Endothelial cell (in vitro differentiated cells): Measurements from ENCODE around the gene EFCAB6. TPM values are rescaled to one million over a fixed set of nuclear protein-coding genes. Genes with fewer than 3 reads are reported as not detected.

Experiments used
- DNase-seq: peaks from one replicate; pipeline ENCODE4 v3.0.0; 2021; ENCODE audit warnings: low spot score
- H3K27ac Mint-ChIP-seq: one replicate; pipeline ENCODE4 v1.8.0; 2021; ENCODE audit warnings: mixed read lengths, inconsistent platforms; ENCODE audit not compliant: unreplicated experiment
- H3K27me3 Mint-ChIP-seq: one replicate; pipeline ENCODE4 v1.8.0; 2021; ENCODE audit warnings: mild to moderate bottlenecking, moderate library complexity, mixed read lengths, inconsistent platforms; ENCODE audit not compliant: unreplicated experiment
- H3K36me3 Mint-ChIP-seq: one replicate; pipeline ENCODE4 v1.8.0; 2021; ENCODE audit warnings: mild to moderate bottlenecking, low read depth, mixed read lengths, inconsistent platforms; ENCODE audit not compliant: unreplicated experiment
- H3K4me1 Mint-ChIP-seq: one replicate; pipeline ENCODE4 v1.8.0; 2021; ENCODE audit warnings: mild to moderate bottlenecking, mixed read lengths, inconsistent platforms; ENCODE audit not compliant: unreplicated experiment
- H3K4me3 Mint-ChIP-seq: one replicate; pipeline ENCODE4 v1.8.0; 2021; ENCODE audit warnings: mild to moderate bottlenecking, mixed read lengths, inconsistent platforms; ENCODE audit not compliant: unreplicated experiment
- H3K9me3 Mint-ChIP-seq: one replicate; pipeline ENCODE4 v1.8.0; 2021; ENCODE audit warnings: mixed read lengths, inconsistent platforms; ENCODE audit not compliant: unreplicated experiment
- total RNA-seq: library from RNA; stranded (reverse); fragmentation: NEBNext Ultra II Directional; extraction: Animal tissue kit (Norgen Biotek cat#: 25700); gene quantifications from one replicate; pipeline ENCODE4 v1.2.1, GENCODE V29; 2021; ENCODE audit not compliant: unreplicated experiment
- TF ChIP-seq, protein P1 (sequence below): fragments of 200-600 bp; sonication (generic); IDR thresholded peaks from one replicate; pipeline ENCODE4 v1.5.0; 2021; ENCODE audit warnings: antibody characterized with exemption; ENCODE audit not compliant: unreplicated experiment

The EFCAB6 gene
- total RNA-seq, 1 donor from 2014 or later = 0.69 TPM

DNA sequence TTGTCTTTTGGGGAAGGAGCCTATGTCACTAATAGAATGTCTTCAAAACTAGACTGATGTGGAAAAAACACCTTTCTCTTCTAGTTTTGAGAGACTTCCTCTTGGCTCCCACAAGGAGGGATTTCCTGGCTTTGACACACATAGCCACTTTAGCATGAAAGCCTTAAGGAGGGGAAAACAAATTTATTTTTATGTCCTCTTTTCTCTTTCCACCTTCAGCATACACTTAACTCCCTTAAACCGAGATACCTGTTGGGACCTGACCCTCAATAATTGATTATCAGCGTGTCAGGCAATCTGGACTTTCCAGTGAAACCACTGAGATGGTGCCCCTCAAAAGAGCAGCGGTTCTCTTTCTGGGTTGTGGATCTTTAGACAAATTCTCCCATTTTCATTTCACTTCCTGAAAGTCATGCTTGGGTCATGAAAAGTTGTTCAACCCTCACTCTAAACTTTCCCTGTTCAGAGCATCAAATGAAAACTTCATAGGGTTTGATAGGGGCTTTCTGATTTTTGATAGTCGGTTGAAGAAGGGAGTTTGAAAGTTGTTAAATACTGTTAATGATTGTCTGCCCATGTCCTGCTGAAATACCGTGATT is 9.1 kb downstream of the EFCAB6 start:
- Mint-ChIP-seq H3K36me3 (no peaks in the 10 kb centered on the region), H3K9me3 (no peaks in the 10 kb centered on the region), H3K27ac (no peak overlapping the region), H3K4me3 (no peak overlapping the region), H3K27me3 (no peaks in the 10 kb centered on the region), H3K4me1 (peaks cover 2% of the 10 kb centered on the region)
- TF ChIP-seq, protein P1, sequence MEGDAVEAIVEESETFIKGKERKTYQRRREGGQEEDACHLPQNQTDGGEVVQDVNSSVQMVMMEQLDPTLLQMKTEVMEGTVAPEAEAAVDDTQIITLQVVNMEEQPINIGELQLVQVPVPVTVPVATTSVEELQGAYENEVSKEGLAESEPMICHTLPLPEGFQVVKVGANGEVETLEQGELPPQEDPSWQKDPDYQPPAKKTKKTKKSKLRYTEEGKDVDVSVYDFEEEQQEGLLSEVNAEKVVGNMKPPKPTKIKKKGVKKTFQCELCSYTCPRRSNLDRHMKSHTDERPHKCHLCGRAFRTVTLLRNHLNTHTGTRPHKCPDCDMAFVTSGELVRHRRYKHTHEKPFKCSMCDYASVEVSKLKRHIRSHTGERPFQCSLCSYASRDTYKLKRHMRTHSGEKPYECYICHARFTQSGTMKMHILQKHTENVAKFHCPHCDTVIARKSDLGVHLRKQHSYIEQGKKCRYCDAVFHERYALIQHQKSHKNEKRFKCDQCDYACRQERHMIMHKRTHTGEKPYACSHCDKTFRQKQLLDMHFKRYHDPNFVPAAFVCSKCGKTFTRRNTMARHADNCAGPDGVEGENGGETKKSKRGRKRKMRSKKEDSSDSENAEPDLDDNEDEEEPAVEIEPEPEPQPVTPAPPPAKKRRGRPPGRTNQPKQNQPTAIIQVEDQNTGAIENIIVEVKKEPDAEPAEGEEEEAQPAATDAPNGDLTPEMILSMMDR = no peak
- no peak for DNase-seq

GRCh38 chr22:43800970-43801369 is 11.1 kb downstream of the EFCAB6 start:
- TF ChIP-seq, protein P1 = no peak
- Mint-ChIP-seq H3K27ac (no peak overlapping the region), H3K9me3 (no peaks in the 10 kb centered on the region), H3K36me3 (no peaks in the 10 kb centered on the region), H3K4me1 (peaks cover 2% of the 10 kb centered on the region), H3K4me3 (no peak overlapping the region), H3K27me3 (no peaks in the 10 kb centered on the region)
- no peak for DNase-seq

DNA sequence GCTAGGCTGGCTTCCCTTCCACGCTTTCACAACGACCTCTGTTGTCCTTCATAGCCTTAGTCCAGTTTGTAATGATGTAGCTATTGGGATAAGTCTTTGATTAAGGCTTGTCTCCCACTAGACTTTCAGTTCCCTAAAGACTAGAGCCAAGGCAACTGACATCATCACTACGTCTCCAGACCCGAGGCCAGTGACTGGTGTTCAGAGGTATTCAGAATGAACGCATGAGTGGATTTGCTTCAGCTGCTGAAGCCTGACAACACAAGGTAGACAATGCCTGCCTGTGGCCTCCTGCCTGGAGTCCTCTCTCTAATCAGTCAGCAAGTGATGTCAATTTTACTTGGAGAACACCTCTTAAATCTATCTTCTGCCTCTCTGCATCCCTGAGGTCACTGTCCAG is 13.6 kb downstream of the EFCAB6 start:
- no peaks in the 10 kb centered on the region for H3K9me3 Mint-ChIP-seq
- no peak overlapping the region for H3K27ac Mint-ChIP-seq
- TF ChIP-seq, protein P1 = no peak
- DNase-seq = no peak
- no peak overlapping the region for H3K4me3 Mint-ChIP-seq
- no peaks in the 10 kb centered on the region for H3K36me3 Mint-ChIP-seq
- no peaks in the 10 kb centered on the region for H3K27me3 Mint-ChIP-seq
- peaks cover 2% of the 10 kb centered on the region for H3K4me1 Mint-ChIP-seq

- peak; percentile 16 for DNase-seq
- H3K9me3 Mint-ChIP-seq = no peaks in the 10 kb centered on the region
- H3K4me1 Mint-ChIP-seq = no peaks in the 10 kb centered on the region
- no peaks in the 10 kb centered on the region for H3K27me3 Mint-ChIP-seq
- H3K4me3 Mint-ChIP-seq = no peak overlapping the region
- H3K36me3 Mint-ChIP-seq = no peaks in the 10 kb centered on the region
- TF ChIP-seq, protein P1 = no peak
- no peak overlapping the region for H3K27ac Mint-ChIP-seq
Observed at GRCh38 chr22:43796567-43796966, 15.5 kb downstream of the EFCAB6 start.

GRCh38 chr22:43795320-43795719 is 16.8 kb downstream of the EFCAB6 start:
- TF ChIP-seq, protein P1 = no peak
- Mint-ChIP-seq H3K27me3 (no peaks in the 10 kb centered on the region), H3K4me1 (no peaks in the 10 kb centered on the region), H3K36me3 (no peaks in the 10 kb centered on the region), H3K4me3 (no peak overlapping the region), H3K27ac (no peak overlapping the region), H3K9me3 (no peaks in the 10 kb centered on the region)
- no peak for DNase-seq
